GM13977 (cell line): ENCODE measurements around the gene LMBR1L.
"Not testable (repeated sequence)": the region's sequence is repeated elsewhere in the genome, so short reads cannot be mapped to it uniquely, and the experiment has no call there.

ENCODE experiments used
- DNase-seq: peaks from one replicate; pipeline ENCODE4 v3.0.0; 2012; ENCODE audit warnings: low spot score
- CTCF ChIP-seq: IDR thresholded peaks from 2 replicates; pipeline ENCODE4 v1.5.1; 2012; ENCODE audit warnings: mild to moderate bottlenecking, control low read depth; ENCODE audit not compliant: insufficient read depth; ENCODE audit errors: extremely low read depth, missing control alignments
- in situ Hi-C: fragments of 300-500 bp; cut with MboI; formaldehyde crosslinking; loops from one replicate; pipeline ENCODE4 v1.12.0; 2022; ENCODE audit warnings: low sequenced_read_pairs, low pct_unique_long_range_greater_than_20kb, mixed read lengths, inconsistent platforms; ENCODE audit not compliant: unreplicated experiment

LMBR1L gene

GRCh38 chr12:49138587-49138986 is 27.9 kb upstream of the LMBR1L start:
- in situ Hi-C loops: no loop called here
- no peak for TF ChIP-seq CTCF
- no peak for DNase-seq

GRCh38 chr12:49137476-49137875 is 26.8 kb upstream of the LMBR1L start:
- DNase-seq: no peak
- in situ Hi-C loops: no loop called here

GRCh38 chr12:49136997-49137396 is 26.4 kb upstream of the LMBR1L start:
- in situ Hi-C loops, DNase-seq: not testable (repeated sequence)

More at GRCh38 chr12:49137476-49137875, 26.8 kb upstream of the LMBR1L start:
- TF ChIP-seq CTCF: no peak

GRCh38 chr12:49133590-49133989 is 22.9 kb upstream of the LMBR1L start:
- in situ Hi-C loops: no loop called here
- TF ChIP-seq CTCF: no peak
- no peak for DNase-seq

- no peak for TF ChIP-seq CTCF
- no peak for DNase-seq
- in situ Hi-C loops: no loop called here
Observed at GRCh38 chr12:49133014-49133413, 22.4 kb upstream of the LMBR1L start.

- no peak for TF ChIP-seq CTCF
- in situ Hi-C loops: no loop called here
- DNase-seq: peak; percentile 28
Observed at GRCh38 chr12:49131894-49132461, 21.3 kb upstream of the LMBR1L start.

GRCh38 chr12:49131051-49131893 is 20.6 kb upstream of the LMBR1L start, which contains the start of gene TUBA1B:
Gene TUBA1B (minus strand): TSS chr12:49131395. CDS start chr12:49131300, 95 bp downstream.
- in situ Hi-C loops: no loop called here

More at GRCh38 chr12:49131051-49131893, 20.6 kb upstream of the LMBR1L start, which contains the start of gene TUBA1B:
- TF ChIP-seq CTCF: no peak
- peak; percentile 97 for DNase-seq
